Neural progenitor cell (in vitro differentiated cells): Measurements from ENCODE around the gene ZAP70. TPM values are rescaled to one million over a fixed set of nuclear protein-coding genes. Genes with fewer than 3 reads are reported as not detected.

Source experiments
- DNase-seq: peaks from one replicate; pipeline ENCODE4 v3.0.0-alpha.2; 2016; ENCODE audit warnings: low spot score
- H2AFZ ChIP-seq: fragments of 200-600 bp; sonication (generic); replicated peaks from 2 replicates; pipeline ENCODE4 v1.6.1; 2016; ENCODE audit warnings: antibody characterized with exemption
- H3F3A ChIP-seq: fragments of 200-600 bp; sonication (generic); 2 replicates; pipeline ENCODE4 v1.6.1; 2016; ENCODE audit warnings: antibody characterized with exemption, low read depth
- H3K27ac ChIP-seq: fragments of 200-600 bp; sonication (generic); 2 replicates; pipeline ENCODE4 v1.5.1; 2016; ENCODE audit warnings: mild to moderate bottlenecking
- H3K27me3 ChIP-seq: fragments of 200-600 bp; sonication (generic); 2 replicates; pipeline ENCODE4 v1.6.1; 2016; ENCODE audit warnings: mild to moderate bottlenecking, moderate library complexity
- H3K36me3 ChIP-seq: fragments of 200-600 bp; sonication (generic); 2 replicates; pipeline ENCODE4 v1.5.1; 2016
- H3K4me1 ChIP-seq: fragments of 200-600 bp; sonication (generic); 2 replicates; pipeline ENCODE4 v1.6.1; 2016; ENCODE audit warnings: mixed run types
- H3K4me2 ChIP-seq: fragments of 200-600 bp; sonication (generic); 2 replicates; pipeline ENCODE4 v1.6.1; 2016
- H3K4me3 ChIP-seq: fragments of 200-600 bp; sonication (generic); 2 replicates; pipeline ENCODE4 v1.5.1; 2016
- H3K79me2 ChIP-seq: fragments of 200-600 bp; sonication (generic); 2 replicates; pipeline ENCODE4 v1.6.1; 2016; ENCODE audit warnings: low read depth
- H3K9ac ChIP-seq: fragments of 200-600 bp; sonication (generic); 2 replicates; pipeline ENCODE4 v1.6.1; 2016
- H3K9me3 ChIP-seq: fragments of 200-600 bp; sonication (generic); 2 replicates; pipeline ENCODE4 v1.5.1; 2016; ENCODE audit warnings: low read depth
- H4K20me1 ChIP-seq: fragments of 200-600 bp; sonication (generic); 2 replicates; pipeline ENCODE4 v1.6.1; 2016; ENCODE audit warnings: low read depth
- H3K27ac Mint-ChIP-seq: 3 replicates; pipeline ENCODE4 v1.8.0; 2021; ENCODE audit warnings: mixed read lengths
- H3K27me3 Mint-ChIP-seq: 2 replicates; pipeline ENCODE4 v1.8.0; 2022; ENCODE audit warnings: low read depth, mild to moderate bottlenecking, inconsistent platforms, moderate library complexity, mixed read lengths; ENCODE audit not compliant: insufficient read depth
- H3K36me3 Mint-ChIP-seq: 3 replicates; pipeline ENCODE4 v1.8.0; 2021; ENCODE audit warnings: mixed read lengths
- H3K4me1 Mint-ChIP-seq: 3 replicates; pipeline ENCODE4 v1.8.0; 2021; ENCODE audit warnings: mixed read lengths
- H3K4me3 Mint-ChIP-seq: 3 replicates; pipeline ENCODE4 v1.8.0; 2021; ENCODE audit warnings: mild to moderate bottlenecking, moderate library complexity, mixed read lengths
- H3K9me3 Mint-ChIP-seq: 3 replicates; pipeline ENCODE4 v1.8.0; 2020; ENCODE audit warnings: mixed read lengths
- EZH2 ChIP-seq: fragments of 200-600 bp; sonication (generic); IDR thresholded peaks from 2 replicates; pipeline ENCODE4 v1.6.1; 2017; ENCODE audit warnings: antibody characterized with exemption, mild to moderate bottlenecking, moderate library complexity
- EZH2phosphoT487 ChIP-seq: fragments of 200-600 bp; sonication (generic); IDR thresholded peaks from 2 replicates; pipeline ENCODE4 v1.6.1; 2017; ENCODE audit warnings: antibody characterized with exemption
- total RNA-seq: library from RNA; depleted of rRNA; stranded (reverse); fragments of >200 nt; gene quantifications from 2 replicates; pipeline ENCODE4 v1.2.3, GENCODE V29; 2015; ENCODE audit warnings: low replicate concordance
- TF ChIP-seq, protein P1 (sequence below): fragments of 200-600 bp; sonication (generic); IDR thresholded peaks from 2 replicates; pipeline ENCODE4 v1.5.1; 2017; ENCODE audit warnings: antibody characterized with exemption, mild to moderate bottlenecking

Gene ZAP70
- total RNA-seq, 1 donor from 2014 or later = not detected

DNA sequence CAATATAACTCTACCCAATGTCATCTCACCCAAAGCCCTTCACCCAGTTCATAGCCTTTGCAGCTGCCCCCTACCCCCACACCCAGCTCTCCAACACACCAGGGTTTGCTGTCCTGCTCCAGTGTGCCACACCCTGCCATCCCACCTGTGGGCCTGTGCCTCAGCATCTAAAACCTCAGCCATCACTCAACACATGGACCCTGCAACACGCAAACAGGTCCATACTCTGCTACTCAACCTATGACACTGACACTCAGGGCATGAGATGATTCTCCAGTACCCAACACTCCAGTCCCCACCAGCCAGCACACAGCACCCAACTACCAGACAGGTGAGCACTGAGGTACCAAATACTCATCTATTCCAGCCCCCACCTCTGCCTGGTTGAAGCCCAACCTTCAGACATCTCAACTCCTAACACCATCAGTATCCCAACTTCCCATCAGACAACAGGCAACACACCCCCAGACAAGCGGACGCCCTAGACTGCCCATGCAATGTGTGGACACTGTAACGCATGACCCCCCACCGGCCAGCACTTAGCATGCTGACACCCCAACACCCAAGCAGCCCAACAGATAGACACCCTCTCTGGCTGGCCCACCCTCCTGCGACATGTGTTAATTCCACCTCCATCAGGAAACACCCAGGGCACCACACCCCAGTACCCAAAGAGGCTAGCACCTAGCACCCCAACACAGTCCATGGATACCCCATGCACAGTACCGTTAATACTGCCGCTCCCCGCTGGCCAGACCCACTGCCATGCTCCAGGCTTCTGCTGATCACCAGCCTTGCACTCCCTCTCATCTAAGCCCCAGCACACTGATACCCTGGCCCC lies 25.0 kb downstream of the ZAP70 start:
- no peaks in the 10 kb centered on the region for H3F3A ChIP-seq
- H3K27me3 Mint-ChIP-seq = peaks cover 5% of the 10 kb centered on the region
- no peaks in the 10 kb centered on the region for H4K20me1 ChIP-seq
- H3K4me3 ChIP-seq = no peak overlapping the region
- no peak overlapping the region for H3K27ac ChIP-seq
- H3K36me3 Mint-ChIP-seq = no peaks in the 10 kb centered on the region
- no peak overlapping the region for H3K9ac ChIP-seq
- TF ChIP-seq EZH2phosphoT487 = no peak
- TF ChIP-seq, protein P1, sequence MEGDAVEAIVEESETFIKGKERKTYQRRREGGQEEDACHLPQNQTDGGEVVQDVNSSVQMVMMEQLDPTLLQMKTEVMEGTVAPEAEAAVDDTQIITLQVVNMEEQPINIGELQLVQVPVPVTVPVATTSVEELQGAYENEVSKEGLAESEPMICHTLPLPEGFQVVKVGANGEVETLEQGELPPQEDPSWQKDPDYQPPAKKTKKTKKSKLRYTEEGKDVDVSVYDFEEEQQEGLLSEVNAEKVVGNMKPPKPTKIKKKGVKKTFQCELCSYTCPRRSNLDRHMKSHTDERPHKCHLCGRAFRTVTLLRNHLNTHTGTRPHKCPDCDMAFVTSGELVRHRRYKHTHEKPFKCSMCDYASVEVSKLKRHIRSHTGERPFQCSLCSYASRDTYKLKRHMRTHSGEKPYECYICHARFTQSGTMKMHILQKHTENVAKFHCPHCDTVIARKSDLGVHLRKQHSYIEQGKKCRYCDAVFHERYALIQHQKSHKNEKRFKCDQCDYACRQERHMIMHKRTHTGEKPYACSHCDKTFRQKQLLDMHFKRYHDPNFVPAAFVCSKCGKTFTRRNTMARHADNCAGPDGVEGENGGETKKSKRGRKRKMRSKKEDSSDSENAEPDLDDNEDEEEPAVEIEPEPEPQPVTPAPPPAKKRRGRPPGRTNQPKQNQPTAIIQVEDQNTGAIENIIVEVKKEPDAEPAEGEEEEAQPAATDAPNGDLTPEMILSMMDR = no peak
- no peak for TF ChIP-seq EZH2
- H3K4me3 Mint-ChIP-seq = peak overlapping the region; percentile 25
- H3K9me3 Mint-ChIP-seq = no peaks in the 10 kb centered on the region
- H2AFZ ChIP-seq = no peak overlapping the region
- peak overlapping the region; percentile 9 for H3K27ac Mint-ChIP-seq
- no peak for DNase-seq
- no peak overlapping the region for H3K4me2 ChIP-seq
- peaks cover 5% of the 10 kb centered on the region for H3K4me1 Mint-ChIP-seq
- no peaks in the 10 kb centered on the region for H3K79me2 ChIP-seq
- no peaks in the 10 kb centered on the region for H3K36me3 ChIP-seq
- no peaks in the 10 kb centered on the region for H3K27me3 ChIP-seq
- no peaks in the 10 kb centered on the region for H3K4me1 ChIP-seq
- no peaks in the 10 kb centered on the region for H3K9me3 ChIP-seq

DNA sequence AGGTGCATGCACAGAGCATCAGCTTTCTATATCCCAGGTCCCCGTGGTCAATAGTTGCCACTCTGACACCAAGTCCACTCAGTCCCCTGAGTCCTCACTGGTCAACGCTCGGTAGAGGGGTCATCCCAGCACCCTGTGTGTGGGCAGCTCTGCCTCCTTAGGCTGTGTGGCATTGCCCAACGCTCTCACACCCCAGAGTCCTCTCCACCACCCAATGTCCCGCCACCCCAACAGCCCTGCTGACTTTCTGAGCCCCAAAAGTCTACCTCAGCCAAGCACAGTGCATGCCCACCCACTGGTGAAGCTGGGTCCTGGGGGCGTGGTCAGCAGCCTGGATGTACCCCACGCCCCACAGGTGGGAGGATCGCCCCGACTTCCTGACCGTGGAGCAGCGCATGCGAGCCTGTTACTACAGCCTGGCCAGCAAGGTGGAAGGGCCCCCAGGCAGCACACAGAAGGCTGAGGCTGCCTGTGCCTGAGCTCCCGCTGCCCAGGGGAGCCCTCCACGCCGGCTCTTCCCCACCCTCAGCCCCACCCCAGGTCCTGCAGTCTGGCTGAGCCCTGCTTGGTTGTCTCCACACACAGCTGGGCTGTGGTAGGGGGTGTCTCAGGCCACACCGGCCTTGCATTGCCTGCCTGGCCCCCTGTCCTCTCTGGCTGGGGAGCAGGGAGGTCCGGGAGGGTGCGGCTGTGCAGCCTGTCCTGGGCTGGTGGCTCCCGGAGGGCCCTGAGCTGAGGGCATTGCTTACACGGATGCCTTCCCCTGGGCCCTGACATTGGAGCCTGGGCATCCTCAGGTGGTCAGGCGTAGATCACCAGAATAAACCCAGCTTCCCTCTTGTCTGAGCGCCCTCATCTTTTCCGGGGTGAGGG lies 25.9 kb downstream of the ZAP70 start:
- no peak overlapping the region for H3K27ac Mint-ChIP-seq
- Histone ChIP-seq H3K4me2 (no peak overlapping the region), H3K27me3 (no peaks in the 10 kb centered on the region), H2AFZ (no peak overlapping the region), H3K79me2 (no peaks in the 10 kb centered on the region), H3K4me1 (no peaks in the 10 kb centered on the region), H3K9me3 (no peaks in the 10 kb centered on the region), H3K9ac (no peak overlapping the region), H4K20me1 (no peaks in the 10 kb centered on the region), H3K36me3 (no peaks in the 10 kb centered on the region), H3F3A (no peaks in the 10 kb centered on the region), H3K27ac (no peak overlapping the region), H3K4me3 (no peak overlapping the region)
- no peak overlapping the region for H3K4me3 Mint-ChIP-seq
- DNase-seq = no peak
- peaks cover 5% of the 10 kb centered on the region for H3K4me1 Mint-ChIP-seq
- no peaks in the 10 kb centered on the region for H3K9me3 Mint-ChIP-seq
- H3K36me3 Mint-ChIP-seq = peaks cover 4% of the 10 kb centered on the region
- H3K27me3 Mint-ChIP-seq = peaks cover 5% of the 10 kb centered on the region
- TF ChIP-seq, protein P1 = no peak
- TF ChIP-seq EZH2 (no peak), EZH2phosphoT487 (no peak)

DNA sequence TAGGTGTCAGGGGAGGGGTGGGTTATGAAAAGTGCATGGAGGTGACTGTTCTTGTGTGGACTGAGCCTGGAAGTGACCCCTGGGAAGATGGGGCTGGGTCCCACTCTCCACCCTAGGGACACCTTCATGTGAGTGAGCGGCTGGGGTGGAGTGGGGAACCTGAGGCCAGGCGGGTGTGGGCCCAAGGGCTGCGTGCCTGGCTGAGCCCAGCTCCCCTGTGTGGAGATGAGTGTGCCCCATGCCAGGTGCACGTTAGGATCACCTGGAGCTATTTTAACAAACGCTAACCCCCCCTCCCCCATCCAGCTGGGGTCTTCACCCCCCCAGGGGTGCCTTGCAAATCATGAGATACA lies 26.5 kb downstream of the ZAP70 start:
- no peak overlapping the region for H3K4me3 Mint-ChIP-seq
- H2AFZ ChIP-seq = no peak overlapping the region

More for the DNA sequence above, 26.5 kb downstream of the ZAP70 start:
- Histone ChIP-seq H3K4me1 (no peaks in the 10 kb centered on the region), H3F3A (no peaks in the 10 kb centered on the region), H3K9me3 (no peaks in the 10 kb centered on the region), H3K4me2 (no peak overlapping the region), H3K27me3 (no peaks in the 10 kb centered on the region), H3K36me3 (no peaks in the 10 kb centered on the region), H3K4me3 (no peak overlapping the region), H3K9ac (no peak overlapping the region), H4K20me1 (no peaks in the 10 kb centered on the region), H3K27ac (no peak overlapping the region), H3K79me2 (no peaks in the 10 kb centered on the region)
- Mint-ChIP-seq H3K36me3 (peaks cover 6% of the 10 kb centered on the region), H3K4me1 (peaks cover 5% of the 10 kb centered on the region), H3K27me3 (peaks cover 7% of the 10 kb centered on the region), H3K27ac (no peak overlapping the region), H3K9me3 (no peaks in the 10 kb centered on the region)
- no peak for TF ChIP-seq EZH2
- TF ChIP-seq EZH2phosphoT487 = no peak
- TF ChIP-seq, protein P1 = no peak
- DNase-seq = no peak
